Measurements from ENCODE around the gene MRPL30. TPM values are rescaled to one million over a fixed set of nuclear protein-coding genes. Genes with fewer than 3 reads are reported as not detected.
"Not testable (repeated sequence)": the region's sequence is repeated elsewhere in the genome, so short reads cannot be mapped to it uniquely, and the experiment has no call there.

The MRPL30 gene
- total RNA-seq, 2 experiments from 2014 or later: 30.0 to 34.2 TPM

GRCh38 chr2:99216096-99216495 lies 35.1 kb downstream of the MRPL30 start:
- DNase-seq (no peak), ATAC-seq (no peak)
- Mint-ChIP-seq H3K36me3 (ENCODE audit: low read depth) (peaks cover 7% of the 10 kb centered on the region), H3K27ac (no peak overlapping the region), H3K9me3 (no peaks in the 10 kb centered on the region), H3K4me3 (no peak overlapping the region), H3K27me3 (no peaks in the 10 kb centered on the region), H3K4me1 (ENCODE audit: low read depth) (no peaks in the 10 kb centered on the region)
- no peak for TF ChIP-seq CTCF (IDR thresholded peaks at IDR 0.05)
- intact Hi-C loops (cut with micrococcal nuclease): no loop called here
- ChIA-PET CTCF (no interaction called here), POLR2A (no interaction called here)

- Mint-ChIP-seq H3K36me3 (ENCODE audit: low read depth) (peaks cover 14% of the 10 kb centered on the region), H3K27ac (no peak overlapping the region), H3K9me3 (no peaks in the 10 kb centered on the region), H3K4me3 (no peak overlapping the region), H3K4me1 (ENCODE audit: low read depth) (no peaks in the 10 kb centered on the region), H3K27me3 (no peaks in the 10 kb centered on the region)
- ChIA-PET POLR2A (no interaction called here), CTCF (no interaction called here)
- intact Hi-C loops (cut with micrococcal nuclease): no loop called here
- TF ChIP-seq CTCF (IDR thresholded peaks at IDR 0.05): no peak
- no peak for DNase-seq
- ATAC-seq: no peak
Observed at GRCh38 chr2:99217929-99218501, 37.0 kb downstream of the MRPL30 start.

GRCh38 chr2:99233177-99233576 lies 52.2 kb downstream of the MRPL30 start:
- H3K27ac Mint-ChIP-seq; DNase-seq; H3K27me3 Mint-ChIP-seq; POLR2A ChIA-PET; CTCF ChIA-PET; H3K4me1 Mint-ChIP-seq (ENCODE audit: low read depth); H3K36me3 Mint-ChIP-seq (ENCODE audit: low read depth); intact Hi-C loops (cut with micrococcal nuclease); ATAC-seq; H3K4me3 Mint-ChIP-seq: not testable (repeated sequence)
- peaks cover 21% of the 10 kb centered on the region for H3K9me3 Mint-ChIP-seq

GRCh38 chr2:99238599-99238998 lies 57.6 kb downstream of the MRPL30 start:
- Mint-ChIP-seq H3K4me1 (ENCODE audit: low read depth) (no peaks in the 10 kb centered on the region), H3K36me3 (ENCODE audit: low read depth) (peaks cover 2% of the 10 kb centered on the region), H3K9me3 (peaks cover 2% of the 10 kb centered on the region), H3K27me3 (no peaks in the 10 kb centered on the region), H3K4me3 (no peak overlapping the region), H3K27ac (no peak overlapping the region)
- DNase-seq (no peak), ATAC-seq (no peak)
- POLR2A ChIA-PET: no interaction called here
- intact Hi-C loops (cut with micrococcal nuclease): no loop called here
- CTCF ChIA-PET: no interaction called here
- no peak for TF ChIP-seq CTCF (IDR thresholded peaks at IDR 0.05)

GRCh38 chr2:99240431-99240830 lies 59.4 kb downstream of the MRPL30 start:
- TF ChIP-seq CTCF (IDR thresholded peaks at IDR 0.05): no peak
- no peak overlapping the region for H3K27ac Mint-ChIP-seq

GRCh38 chr2:99242151-99242550 lies 61.2 kb downstream of the MRPL30 start:
- Mint-ChIP-seq H3K4me1 (ENCODE audit: low read depth) (no peaks in the 10 kb centered on the region), H3K9me3 (peaks cover 2% of the 10 kb centered on the region), H3K4me3 (no peak overlapping the region), H3K36me3 (ENCODE audit: low read depth) (peaks cover 5% of the 10 kb centered on the region), H3K27ac (no peak overlapping the region), H3K27me3 (no peaks in the 10 kb centered on the region)
- intact Hi-C loops (cut with micrococcal nuclease): no loop called here
- DNase-seq (no peak), ATAC-seq (no peak)
- ChIA-PET POLR2A (no interaction called here), CTCF (no interaction called here)
- no peak for TF ChIP-seq CTCF (IDR thresholded peaks at IDR 0.05)

More at GRCh38 chr2:99240431-99240830, 59.4 kb downstream of the MRPL30 start:
- POLR2A ChIA-PET: no interaction called here
- CTCF ChIA-PET: no interaction called here
- Mint-ChIP-seq H3K9me3 (no peaks in the 10 kb centered on the region), H3K27me3 (no peaks in the 10 kb centered on the region), H3K4me1 (ENCODE audit: low read depth) (no peaks in the 10 kb centered on the region), H3K4me3 (no peak overlapping the region), H3K36me3 (ENCODE audit: low read depth) (peaks cover 2% of the 10 kb centered on the region)
- ATAC-seq (no peak), DNase-seq (no peak)
- intact Hi-C loops (cut with micrococcal nuclease): no loop called here

Measured in activated CD8-positive, alpha-beta T cell treated with anti-CD3 and anti-CD28 coated beads for 36 hours (primary cell).